Peyer's patch (tissue), 4 donors: ENCODE results near the gene LPIN2. TPM values are rescaled to one million over a fixed set of nuclear protein-coding genes. Genes with fewer than 3 reads are reported as not detected.

Experiments used
- DNase-seq, 3 donors: peaks; one replicate each; pipeline ENCODE4 v3.0.0-alpha.2; 2017 to 2019
- H3K27ac ChIP-seq, 4 donors: fragments of 200-600 bp; sonication (generic); one replicate each; pipeline ENCODE4 v1.5.1; 2016 to 2019
- H3K27me3 ChIP-seq, 2 donors: fragments of 200-600 bp; sonication (generic); one replicate each; pipeline ENCODE4 v1.5.1; 2019
- H3K36me3 ChIP-seq, 3 donors: fragments of 200-600 bp; sonication (generic); one replicate each; pipeline ENCODE4 v1.5.1; 2016 to 2019
- H3K4me1 ChIP-seq, 4 donors: fragments of 200-600 bp; sonication (generic); one replicate each; pipeline ENCODE4 v1.5.1; 2016 to 2019
- H3K4me3 ChIP-seq, 4 donors: fragments of 200-600 bp; sonication (generic); 1 replicate in 3 of 4; 2 replicates in 1 of 4; pipeline ENCODE4 v1.5.1; 2016 to 2019; ENCODE audit warnings: mild to moderate bottlenecking in 1 of 4
- H3K9me3 ChIP-seq, 4 donors: fragments of 200-600 bp; sonication (generic); one replicate each; pipeline ENCODE4 v1.5.1; 2016 to 2019; ENCODE audit warnings: mild to moderate bottlenecking in 1 of 4
- CTCF ChIP-seq, 6 experiments: fragments of 450-650 bp in 4 of 6; fragments of 200-600 bp in 2 of 6; sonication (generic) in 1 of 6; IDR thresholded peaks; one replicate each; pipeline ENCODE4 v1.5.1; 2017 to 2019; ENCODE audit warnings: antibody characterized with exemption in 6 of 6, mild to moderate bottlenecking in 3 of 6, moderate library complexity in 1 of 6
- POLR2A ChIP-seq, 2 donors: fragments of 450-650 bp; IDR thresholded peaks; one replicate each; pipeline ENCODE4 v1.5.1; 2017; ENCODE audit warnings: antibody characterized with exemption in 2 of 2, mild to moderate bottlenecking in 2 of 2, moderate library complexity in 2 of 2
- total RNA-seq, 4 donors: library from RNA; depleted of rRNA; stranded (reverse); fragments of >200 nt; gene quantifications; one replicate each; pipeline ENCODE4 v1.1.0, GENCODE V29; 2016

The LPIN2 gene
- total RNA-seq, 4 donors from 2014 or later, result 29.7 to 178 (median 133) TPM

DNA sequence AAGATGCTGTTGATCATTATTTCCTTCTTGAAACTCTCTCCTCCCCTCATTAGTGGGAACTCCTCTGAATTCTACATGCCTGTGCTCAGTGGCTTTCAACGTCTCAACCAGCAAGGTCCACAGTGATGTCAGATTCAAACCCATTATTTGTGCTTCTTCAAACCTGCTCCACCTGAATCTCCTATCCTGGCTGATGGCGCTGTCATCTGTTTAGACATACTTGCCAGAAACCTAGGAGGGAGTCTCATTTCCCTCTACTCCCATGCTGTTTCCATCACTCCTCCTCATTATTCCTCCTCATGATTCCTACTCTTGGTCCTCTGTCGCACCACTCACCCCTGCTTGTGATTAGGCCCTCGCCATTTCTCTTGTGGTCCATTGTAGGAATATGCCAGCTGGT lies 2.9 kb upstream of the LPIN2 start:
- no peaks in the 10 kb centered on the region for H3K9me3 ChIP-seq
- no peaks in the 10 kb centered on the region for H3K36me3 ChIP-seq
- H3K27ac ChIP-seq, result peak overlapping the region in 3 of 4 donors; percentile 38 to 74 (median 68)
- no peak for TF ChIP-seq CTCF (IDR thresholded peaks at IDR 0.05)
- TF ChIP-seq POLR2A (IDR thresholded peaks at IDR 0.05), result no peak
- H3K27me3 ChIP-seq, result no peaks in the 10 kb centered on the region
- no peak overlapping the region for H3K4me3 ChIP-seq
- DNase-seq, result no peak
- peaks cover 0 to 30% (median 8%) of the 10 kb centered on the region in 4 donors for H3K4me1 ChIP-seq

GRCh38 chr18:3015204-3015592 lies 2.3 kb upstream of the LPIN2 start:
- Histone ChIP-seq H3K9me3 (no peaks in the 10 kb centered on the region), H3K27ac (peak overlapping the region in 3 of 4 donors; percentile 38 to 74 (median 68)), H3K36me3 (no peaks in the 10 kb centered on the region), H3K4me1 (peaks cover 0 to 37% (median 8%) of the 10 kb centered on the region in 4 donors), H3K27me3 (no peaks in the 10 kb centered on the region), H3K4me3 (no peak overlapping the region)
- TF ChIP-seq POLR2A (IDR thresholded peaks at IDR 0.05) (no peak), CTCF (IDR thresholded peaks at IDR 0.05) (no peak)
- DNase-seq, result no peak

GRCh38 chr18:3014503-3015203 lies 1.7 kb upstream of the LPIN2 start:
- H3K36me3 ChIP-seq, result no peaks in the 10 kb centered on the region
- H3K4me3 ChIP-seq, result no peak overlapping the region
- H3K9me3 ChIP-seq, result no peaks in the 10 kb centered on the region
- TF ChIP-seq POLR2A (IDR thresholded peaks at IDR 0.05) (no peak), CTCF (IDR thresholded peaks at IDR 0.05) (no peak)
- peak overlapping the region in 3 of 4 donors; percentile 6 to 74 (median 68) for H3K27ac ChIP-seq
- peaks cover 0 to 42% (median 8%) of the 10 kb centered on the region in 4 donors for H3K4me1 ChIP-seq
- H3K27me3 ChIP-seq, result no peaks in the 10 kb centered on the region
- no peak for DNase-seq

GRCh38 chr18:3012136-3013023 lies 564 bp downstream of the LPIN2 start:
- no peak for TF ChIP-seq CTCF (IDR thresholded peaks at IDR 0.05)
- no peak for TF ChIP-seq POLR2A (IDR thresholded peaks at IDR 0.05)
- peak overlapping the region; percentile 97 to 98 (median 97) for H3K27ac ChIP-seq
- H3K9me3 ChIP-seq, result no peaks in the 10 kb centered on the region
- DNase-seq, result peak; percentile 54 to 76 (median 74)
- peaks cover 0 to 59% (median 8%) of the 10 kb centered on the region in 4 donors for H3K4me1 ChIP-seq
- H3K4me3 ChIP-seq, result peak overlapping the region; percentile 93 to 98 (median 96)
- no peaks in the 10 kb centered on the region for H3K27me3 ChIP-seq
- peaks cover 0 to 8% (median 0%) of the 10 kb centered on the region in 3 donors for H3K36me3 ChIP-seq

DNA sequence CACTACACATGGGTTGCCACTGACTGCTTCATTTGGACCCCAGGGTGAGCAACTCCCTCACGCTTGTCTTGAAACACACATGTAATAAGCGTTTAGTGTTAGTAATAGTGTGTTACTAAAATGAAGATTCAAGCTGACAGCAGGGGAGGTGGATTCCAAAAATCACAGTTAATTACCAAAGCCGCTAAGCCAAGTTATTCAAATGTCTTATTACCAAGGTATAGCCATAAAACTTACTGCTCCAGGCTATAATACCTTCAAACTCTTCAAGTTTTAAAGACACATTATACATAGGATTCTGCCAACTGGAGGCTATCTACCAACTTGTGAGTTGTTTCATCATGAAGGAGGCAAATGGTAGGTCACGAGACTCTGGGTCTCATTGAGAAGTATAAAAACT lies 2.9 kb downstream of the LPIN2 start:
- Histone ChIP-seq H3K4me1 (peaks cover 0 to 58% (median 8%) of the 10 kb centered on the region in 4 donors), H3K27me3 (no peaks in the 10 kb centered on the region), H3K9me3 (no peaks in the 10 kb centered on the region), H3K27ac (no peak overlapping the region), H3K36me3 (peaks cover 0 to 8% (median 0%) of the 10 kb centered on the region in 3 donors), H3K4me3 (no peak overlapping the region)
- TF ChIP-seq POLR2A (IDR thresholded peaks at IDR 0.05), result no peak
- no peak for TF ChIP-seq CTCF (IDR thresholded peaks at IDR 0.05)
- no peak for DNase-seq
